Activated CD8-positive, alpha-beta memory T cell treated with anti-CD3 and anti-CD28 coated beads, Interleukin-2, amount 50 U/mL, for 24 hours (primary cell): ENCODE data around the gene GRIP2.

ENCODE experiments used
- DNase-seq: peaks from one replicate; pipeline ENCODE4 v3.0.0-alpha.2; 2020; ENCODE audit errors: extremely low read depth

The GRIP2 gene

GRCh38 chr3:14539384-14539741 lies 779 bp downstream of the GRIP2 start:
- no peak for DNase-seq

DNA sequence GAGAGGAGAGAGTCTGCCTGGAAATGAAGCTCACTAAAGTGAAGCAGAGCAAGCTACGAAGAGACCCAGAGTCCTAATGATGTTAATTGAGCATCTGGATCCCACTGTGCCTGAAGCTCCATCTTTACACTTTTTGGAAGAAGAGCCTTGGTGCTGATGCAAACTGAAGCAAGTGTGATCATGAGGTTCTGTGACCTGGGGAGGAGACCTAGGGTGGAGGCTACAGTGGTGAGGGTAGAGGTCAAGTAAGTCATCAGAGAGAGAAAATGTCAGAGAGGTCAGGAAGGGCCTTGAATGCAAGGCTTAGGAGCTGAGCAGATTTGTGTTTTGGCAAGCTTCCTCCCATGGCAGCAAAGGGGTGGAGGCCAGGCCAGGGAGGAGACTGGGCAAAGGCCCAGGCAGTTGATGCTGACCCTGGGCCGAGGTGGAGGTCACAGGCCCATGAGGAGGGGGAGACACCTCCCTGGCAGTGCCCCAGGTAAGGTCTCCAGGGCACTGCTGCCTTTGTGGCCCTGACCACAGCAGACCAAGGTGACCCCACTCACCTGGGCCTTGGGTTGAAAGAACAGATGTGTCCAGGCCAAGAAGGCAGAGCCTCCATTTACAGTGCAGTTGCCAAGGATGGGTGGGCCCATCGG lies 1.6 kb downstream of the GRIP2 start:
- no peak for DNase-seq

- DNase-seq, result no peak
Observed at GRCh38 chr3:14537590-14538450, 2.3 kb downstream of the GRIP2 start.

DNA sequence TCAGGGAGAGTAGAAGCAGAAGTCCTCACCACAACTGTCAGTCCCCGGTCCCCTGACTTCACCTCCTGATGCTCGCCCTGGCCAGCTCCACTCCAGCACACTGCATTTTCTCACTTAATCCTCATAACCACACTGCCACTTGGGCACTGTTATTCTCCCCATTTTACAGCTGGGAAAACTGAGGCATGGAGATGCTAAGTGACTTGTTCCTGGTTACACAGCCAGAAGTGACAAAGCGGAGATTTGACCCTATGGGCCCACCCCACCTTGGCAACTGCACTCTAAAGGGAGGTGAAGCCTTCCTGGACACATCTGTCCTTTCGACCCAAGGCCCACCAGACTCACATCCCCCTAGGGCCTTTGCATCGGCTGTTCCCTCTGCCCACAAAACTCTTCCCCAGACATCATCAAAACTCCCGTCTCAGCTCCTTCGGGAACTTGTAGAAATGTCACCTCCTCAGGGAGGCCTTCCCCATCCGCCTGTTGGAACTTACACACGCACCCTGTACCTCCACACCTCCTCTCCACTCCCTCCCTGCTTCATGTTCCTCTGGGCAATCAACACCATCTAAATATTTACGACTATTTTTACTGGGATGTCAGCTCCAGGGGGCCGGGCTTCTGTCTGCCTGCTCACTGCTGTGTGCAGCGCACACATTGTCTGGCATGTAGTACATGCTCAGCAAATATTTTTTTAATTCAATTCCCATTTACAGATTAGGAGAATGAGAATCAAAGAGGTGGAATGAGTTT lies 3.1 kb downstream of the GRIP2 start:
- no peak for DNase-seq

- no peak for DNase-seq
Observed at GRCh38 chr3:14536055-14536815, 3.9 kb downstream of the GRIP2 start.

DNA sequence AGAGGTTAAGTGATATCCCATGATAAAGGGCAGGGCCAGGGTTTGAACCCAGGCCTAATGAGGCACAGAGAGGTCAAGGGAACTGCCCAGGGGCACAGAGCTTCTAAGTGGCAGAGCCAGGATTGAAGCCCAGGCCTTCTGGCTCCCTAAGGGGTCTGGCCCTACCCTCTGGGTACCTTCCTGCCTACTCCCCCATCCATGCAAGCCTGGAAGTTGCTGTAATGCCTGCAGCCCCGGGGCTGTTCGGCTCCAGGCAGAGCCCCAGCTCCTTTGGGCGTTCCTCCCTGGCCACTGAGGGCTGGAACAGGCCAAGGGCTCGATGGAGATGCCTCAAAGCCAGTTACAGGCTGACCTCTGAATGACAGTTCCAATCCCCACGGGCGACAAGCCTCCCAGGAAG lies 4.5 kb downstream of the GRIP2 start:
- no peak for DNase-seq

DNA sequence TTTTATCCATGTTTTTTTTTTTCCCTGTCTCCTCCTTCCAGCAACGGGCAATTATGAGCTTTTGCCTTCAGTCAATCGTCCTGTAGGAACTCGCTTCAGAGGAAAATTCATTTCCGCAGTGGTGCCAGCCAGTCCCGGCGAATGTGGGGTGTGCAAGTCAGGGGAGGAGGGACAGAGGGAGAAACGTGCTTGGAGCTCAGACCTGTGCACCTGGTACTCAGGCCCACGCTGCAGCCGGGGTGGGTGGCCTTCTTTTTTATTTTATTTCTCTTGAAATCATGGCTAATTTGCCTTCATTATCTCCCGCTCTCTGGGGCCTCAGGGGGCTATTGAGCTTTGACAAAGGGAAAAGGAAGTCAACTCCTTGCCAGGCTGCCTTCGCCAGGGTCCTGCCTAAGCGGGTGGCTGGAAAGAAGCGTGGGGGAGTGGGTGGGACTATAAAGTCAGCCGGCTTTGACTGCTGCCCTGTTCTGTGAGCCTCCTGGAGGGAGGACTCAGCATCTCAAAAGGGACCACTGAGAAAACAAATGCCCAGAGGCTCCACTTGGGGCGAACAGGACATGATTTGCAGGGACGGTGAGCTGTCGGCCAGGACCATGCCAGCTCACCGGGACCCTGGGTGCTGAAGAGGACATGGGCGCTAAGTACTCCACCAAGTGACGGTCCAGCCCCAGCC lies 5.5 kb downstream of the GRIP2 start:
- no peak for DNase-seq

DNA sequence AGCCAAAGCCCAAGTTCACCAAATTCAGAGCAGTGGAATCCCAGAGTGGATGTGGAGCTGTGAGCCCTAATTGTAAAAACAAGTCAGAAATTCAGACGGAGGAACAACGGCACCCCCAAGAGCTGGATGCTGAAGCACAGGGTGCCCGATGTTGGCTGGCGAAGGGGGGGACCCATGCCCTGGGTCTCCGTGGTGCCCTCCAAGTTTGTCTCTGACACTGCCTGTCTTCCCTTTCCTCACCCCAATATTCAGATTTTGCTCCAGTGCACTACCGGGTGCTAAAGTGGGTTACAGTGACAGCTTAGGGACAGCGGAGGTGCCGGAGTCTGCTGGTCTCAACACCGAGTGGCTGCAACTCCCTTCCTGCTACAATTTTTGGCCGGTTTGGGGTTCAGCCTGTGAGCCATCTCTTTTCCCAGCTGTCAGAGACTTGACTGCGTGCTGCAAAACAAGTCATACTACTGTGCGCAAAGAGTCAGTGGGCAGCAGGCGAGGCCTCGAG lies 6.6 kb downstream of the GRIP2 start:
- DNase-seq, result no peak

DNA sequence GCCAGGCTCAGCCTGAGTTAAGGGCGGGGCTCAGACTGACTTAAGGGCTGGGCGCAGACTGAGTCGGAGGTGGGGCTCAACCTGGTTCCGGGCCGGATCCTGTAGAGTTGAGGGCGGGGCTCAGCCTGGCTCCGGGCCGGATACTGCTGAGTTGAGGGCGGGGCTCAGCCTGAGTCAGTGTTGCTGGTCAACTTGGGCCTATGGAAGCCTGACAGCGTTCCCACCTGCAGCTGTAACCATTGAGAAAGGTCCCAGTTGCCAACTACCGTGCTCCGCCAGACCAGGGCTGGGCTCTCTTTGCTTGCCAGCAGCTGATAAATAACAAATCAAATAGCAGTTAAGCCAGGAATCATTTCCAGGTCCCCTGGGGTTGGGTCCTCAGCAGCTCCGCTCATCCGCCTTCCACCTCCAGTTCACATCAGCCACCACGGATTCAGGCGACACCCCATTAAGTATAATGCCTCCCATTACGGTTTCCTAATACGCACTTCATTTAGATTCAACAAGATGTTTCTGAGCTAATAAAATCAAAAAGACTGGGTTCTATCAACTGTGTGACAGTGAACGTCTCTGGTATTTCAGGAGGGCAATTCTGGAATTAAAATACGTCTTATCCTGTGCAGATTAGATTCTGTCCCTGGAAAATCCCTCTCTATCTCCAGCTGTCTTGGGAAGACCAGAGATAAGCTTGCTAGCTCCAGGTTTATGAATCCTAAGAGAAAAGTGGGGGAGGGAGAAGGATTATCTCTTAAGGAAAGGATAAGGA lies 7.3 kb downstream of the GRIP2 start:
- DNase-seq, result no peak

DNA sequence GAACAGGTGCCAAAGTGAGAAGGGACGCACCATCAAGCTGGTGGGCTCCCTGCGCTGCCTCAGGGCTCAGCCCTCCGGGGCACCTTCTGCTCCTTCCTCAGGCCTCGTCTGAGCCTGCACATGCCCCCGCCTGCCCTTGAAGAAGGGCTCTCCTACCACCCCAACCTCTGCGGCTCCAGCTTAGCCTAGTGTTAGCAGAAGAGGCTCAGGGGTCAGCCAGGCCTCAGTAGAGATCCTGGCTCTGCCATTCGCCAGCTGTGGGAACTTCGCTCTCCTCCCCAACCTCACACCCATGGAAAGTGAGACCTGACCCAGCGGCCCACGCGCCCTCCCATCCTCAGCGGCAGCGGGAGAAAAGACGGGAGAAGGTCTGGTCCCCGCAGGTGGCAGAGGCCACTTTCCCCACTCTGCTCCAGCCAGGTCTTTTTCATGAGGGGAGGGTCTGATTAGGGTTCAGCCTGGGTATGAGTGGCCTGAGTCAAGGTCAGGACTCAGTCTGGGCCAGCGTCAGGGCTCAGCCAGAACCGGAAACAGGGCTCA lies 8.2 kb downstream of the GRIP2 start:
- DNase-seq, result no peak

DNA sequence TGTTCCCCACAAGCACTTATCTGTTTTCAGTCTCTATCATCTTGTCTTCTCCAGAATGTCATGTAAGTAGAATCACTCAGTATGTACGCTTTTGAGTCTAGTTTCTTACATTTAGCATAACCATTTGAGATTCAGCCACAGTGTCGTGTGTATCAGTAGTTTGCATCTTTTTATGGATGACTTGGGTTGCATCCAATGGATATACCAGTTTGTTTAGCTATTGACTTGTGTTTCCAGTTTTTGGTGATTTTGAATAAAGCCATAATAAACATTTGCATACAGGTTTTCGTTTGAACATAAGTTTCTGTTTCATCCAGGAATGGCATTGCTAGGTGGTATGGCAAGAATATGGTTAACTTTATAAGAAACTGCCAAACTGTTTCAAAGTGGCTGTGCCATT lies 12.1 kb downstream of the GRIP2 start:
- DNase-seq, result no peak

GRCh38 chr3:14525685-14526631 lies 14.2 kb downstream of the GRIP2 start:
- DNase-seq, result no peak

GRCh38 chr3:14524920-14525660 lies 15.1 kb downstream of the GRIP2 start:
- DNase-seq, result no peak

- no peak for DNase-seq
Observed at GRCh38 chr3:14524311-14524711, 15.8 kb downstream of the GRIP2 start.

DNA sequence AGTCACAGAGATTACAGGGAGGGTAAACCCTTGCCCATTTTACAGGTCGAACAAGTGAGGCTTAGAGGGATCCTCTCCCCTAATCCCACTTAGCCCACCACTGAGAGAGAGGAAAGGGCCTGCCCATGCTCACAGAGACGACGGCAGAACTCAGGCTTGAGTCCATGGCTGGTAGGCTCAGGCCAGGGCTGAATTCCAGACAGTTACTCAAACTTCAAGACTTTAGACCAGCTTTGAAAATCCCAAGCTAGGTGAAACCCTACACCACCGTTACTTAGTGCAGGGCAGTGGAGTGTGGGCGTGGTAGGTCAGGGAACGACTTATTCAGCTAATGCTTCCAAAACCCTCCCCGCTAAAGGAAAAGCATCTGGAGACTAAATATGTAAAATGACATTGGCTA lies 16.4 kb downstream of the GRIP2 start:
- no peak for DNase-seq

- DNase-seq, result no peak
Observed at GRCh38 chr3:14522768-14523167, 17.4 kb downstream of the GRIP2 start.

DNA sequence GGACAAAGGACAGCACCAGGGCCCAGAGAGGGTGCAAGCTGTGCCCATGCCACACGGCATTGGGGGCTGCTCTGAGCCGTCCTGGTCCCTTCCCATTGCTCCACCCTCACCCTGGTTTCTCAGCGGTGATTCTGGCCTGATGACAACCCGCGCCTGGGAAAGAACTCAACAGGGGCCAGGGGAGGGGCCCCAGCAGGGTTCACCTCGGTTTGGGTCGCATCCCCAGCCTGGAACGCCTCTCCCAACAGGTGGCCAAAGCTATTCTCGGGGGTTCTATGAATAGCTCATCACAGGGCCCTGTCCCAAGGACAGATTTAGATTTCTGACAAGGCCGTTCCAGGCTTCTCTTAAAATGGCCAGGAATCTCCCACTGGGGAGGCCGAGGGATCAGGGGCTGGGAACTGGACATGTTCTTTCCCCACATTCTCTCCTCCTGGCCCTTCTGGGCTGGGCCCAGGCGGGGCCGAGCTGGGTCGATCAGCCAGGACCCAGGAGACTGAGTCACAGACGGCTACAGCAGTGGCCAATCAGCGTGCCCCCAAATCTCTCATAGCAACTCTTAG lies 17.9 kb downstream of the GRIP2 start:
- no peak for DNase-seq

- no peak for DNase-seq
Observed at GRCh38 chr3:14521611-14522010, 18.5 kb downstream of the GRIP2 start.
